ENCODE data around the gene METTL27. TPM values are rescaled to one million over a fixed set of nuclear protein-coding genes. Genes with fewer than 3 reads are reported as not detected.

Gene METTL27
- total RNA-seq, 1 experiment from 2014 or later: 1.7 TPM

GRCh38 chr7:73809467-73809951, 32.8 kb downstream of the METTL27 start:
- peak in 1 of 2 experiments; percentile 59 for DNase-seq
- peaks cover 5% of the 10 kb centered on the region; the same call in 1 of the 2 replicates for H3K4me1 ChIP-seq
- TF ChIP-seq CTCF (IDR thresholded peaks at IDR 0.05; ENCODE audit: insufficient read depth in 1 of 2, low read depth in 1 of 2, low read length in 1 of 2, severe bottlenecking in 1 of 2, unreplicated experiment in 1 of 2): no peak
- POLR2A ChIA-PET: no interaction called here
- intact Hi-C loops (cut with micrococcal nuclease; ENCODE audit: unreplicated experiment): no loop called here
- Mint-ChIP-seq H3K27me3 (ENCODE audit: insufficient read depth, unreplicated experiment) (no peaks in the 10 kb centered on the region), H3K4me1 (ENCODE audit: low read depth, unreplicated experiment) (peaks cover 7% of the 10 kb centered on the region), H3K4me3 (ENCODE audit: unreplicated experiment) (no peak overlapping the region), H3K27ac (ENCODE audit: unreplicated experiment) (peak overlapping the region; percentile 64), H3K36me3 (ENCODE audit: insufficient read depth, unreplicated experiment) (no peaks in the 10 kb centered on the region), H3K9me3 (ENCODE audit: unreplicated experiment) (no peaks in the 10 kb centered on the region)
- H3K4me3 ChIP-seq (ENCODE audit: low read depth, low read length): no peak overlapping the region
- BruUV-seq (replicated peaks): no TSS peak
- CTCF ChIA-PET: no interaction called here
- H3K36me3 ChIP-seq (ENCODE audit: control insufficient read depth, insufficient read depth, low read length): no peaks in the 10 kb centered on the region
- H3K9me3 ChIP-seq: peaks cover 15% of the 10 kb centered on the region
- no peaks in the 10 kb centered on the region for H3K27me3 ChIP-seq (replicated peaks; ENCODE audit: control insufficient read depth, insufficient read depth, low read length)

GRCh38 chr7:73802459-73802858, 39.9 kb downstream of the METTL27 start:
- Mint-ChIP-seq H3K4me3 (ENCODE audit: unreplicated experiment) (no peak overlapping the region), H3K9me3 (ENCODE audit: unreplicated experiment) (no peaks in the 10 kb centered on the region), H3K4me1 (ENCODE audit: low read depth, unreplicated experiment) (peaks cover 14% of the 10 kb centered on the region), H3K27ac (ENCODE audit: unreplicated experiment) (no peak overlapping the region), H3K36me3 (ENCODE audit: insufficient read depth, unreplicated experiment) (peaks cover 10% of the 10 kb centered on the region), H3K27me3 (ENCODE audit: insufficient read depth, unreplicated experiment) (no peaks in the 10 kb centered on the region)
- H3K4me1 ChIP-seq: peaks cover 9% of the 10 kb centered on the region
- no peaks in the 10 kb centered on the region for H3K9me3 ChIP-seq
- no peaks in the 10 kb centered on the region for H3K27me3 ChIP-seq (replicated peaks; ENCODE audit: control insufficient read depth, insufficient read depth, low read length)
- intact Hi-C loops (cut with micrococcal nuclease; ENCODE audit: unreplicated experiment): no loop called here
- no TSS peak for BruUV-seq (replicated peaks)
- no peak for DNase-seq
- ChIA-PET POLR2A (no interaction called here), CTCF (no interaction called here)
- no peaks in the 10 kb centered on the region for H3K36me3 ChIP-seq (ENCODE audit: control insufficient read depth, insufficient read depth, low read length)
- no peak for TF ChIP-seq CTCF (IDR thresholded peaks at IDR 0.05; ENCODE audit: insufficient read depth in 1 of 2, low read depth in 1 of 2, low read length in 1 of 2, severe bottlenecking in 1 of 2, unreplicated experiment in 1 of 2)
- H3K4me3 ChIP-seq (ENCODE audit: low read depth, low read length): no peak overlapping the region

GRCh38 chr7:73801577-73801976, 40.7 kb downstream of the METTL27 start:
- no peak overlapping the region for H3K4me3 ChIP-seq (ENCODE audit: low read depth, low read length)
- H3K36me3 ChIP-seq (ENCODE audit: control insufficient read depth, insufficient read depth, low read length): no peaks in the 10 kb centered on the region
- POLR2A ChIA-PET: interaction anchor here (0.7 kb wide), 1 partner anchor 33 kb away, joined by 4 read pairs; no protein-coding TSS in a partner anchor
- Mint-ChIP-seq H3K27me3 (ENCODE audit: insufficient read depth, unreplicated experiment) (no peaks in the 10 kb centered on the region), H3K27ac (ENCODE audit: unreplicated experiment) (no peak overlapping the region), H3K9me3 (ENCODE audit: unreplicated experiment) (no peaks in the 10 kb centered on the region), H3K36me3 (ENCODE audit: insufficient read depth, unreplicated experiment) (peaks cover 10% of the 10 kb centered on the region), H3K4me1 (ENCODE audit: low read depth, unreplicated experiment) (peaks cover 14% of the 10 kb centered on the region), H3K4me3 (ENCODE audit: unreplicated experiment) (no peak overlapping the region)
- TF ChIP-seq CTCF (IDR thresholded peaks at IDR 0.05; ENCODE audit: insufficient read depth in 1 of 2, low read depth in 1 of 2, low read length in 1 of 2, severe bottlenecking in 1 of 2, unreplicated experiment in 1 of 2): no peak
- no peak for DNase-seq
- H3K4me1 ChIP-seq: peaks cover 9% of the 10 kb centered on the region
- CTCF ChIA-PET: no interaction called here
- no peaks in the 10 kb centered on the region for H3K9me3 ChIP-seq
- BruUV-seq (replicated peaks): no TSS peak
- no peaks in the 10 kb centered on the region for H3K27me3 ChIP-seq (replicated peaks; ENCODE audit: control insufficient read depth, insufficient read depth, low read length)
- intact Hi-C loops (cut with micrococcal nuclease; ENCODE audit: unreplicated experiment): no loop called here

All from Caco-2 (cell line).